Measurements from ENCODE around the gene MARK1.

GRCh38 chr1:220637759-220638158 lies 109.8 kb downstream of the MARK1 start:
- TF ChIP-seq, protein P1, sequence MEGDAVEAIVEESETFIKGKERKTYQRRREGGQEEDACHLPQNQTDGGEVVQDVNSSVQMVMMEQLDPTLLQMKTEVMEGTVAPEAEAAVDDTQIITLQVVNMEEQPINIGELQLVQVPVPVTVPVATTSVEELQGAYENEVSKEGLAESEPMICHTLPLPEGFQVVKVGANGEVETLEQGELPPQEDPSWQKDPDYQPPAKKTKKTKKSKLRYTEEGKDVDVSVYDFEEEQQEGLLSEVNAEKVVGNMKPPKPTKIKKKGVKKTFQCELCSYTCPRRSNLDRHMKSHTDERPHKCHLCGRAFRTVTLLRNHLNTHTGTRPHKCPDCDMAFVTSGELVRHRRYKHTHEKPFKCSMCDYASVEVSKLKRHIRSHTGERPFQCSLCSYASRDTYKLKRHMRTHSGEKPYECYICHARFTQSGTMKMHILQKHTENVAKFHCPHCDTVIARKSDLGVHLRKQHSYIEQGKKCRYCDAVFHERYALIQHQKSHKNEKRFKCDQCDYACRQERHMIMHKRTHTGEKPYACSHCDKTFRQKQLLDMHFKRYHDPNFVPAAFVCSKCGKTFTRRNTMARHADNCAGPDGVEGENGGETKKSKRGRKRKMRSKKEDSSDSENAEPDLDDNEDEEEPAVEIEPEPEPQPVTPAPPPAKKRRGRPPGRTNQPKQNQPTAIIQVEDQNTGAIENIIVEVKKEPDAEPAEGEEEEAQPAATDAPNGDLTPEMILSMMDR (IDR thresholded peaks at IDR 0.05) = no peak
- TF ChIP-seq EZH2 (IDR thresholded peaks at IDR 0.05) = no peak
- TF ChIP-seq EZH2phosphoT487 (IDR thresholded peaks at IDR 0.05) = no peak
